ENCODE measurements around the gene PCNX2.
"Not testable (repeated sequence)": the region's sequence is repeated elsewhere in the genome, so short reads cannot be mapped to it uniquely, and the experiment has no call there.

The PCNX2 gene

GRCh38 chr1:233140974-233141373 is 154.6 kb downstream of the PCNX2 start:
- no peak for DNase-seq

DNA sequence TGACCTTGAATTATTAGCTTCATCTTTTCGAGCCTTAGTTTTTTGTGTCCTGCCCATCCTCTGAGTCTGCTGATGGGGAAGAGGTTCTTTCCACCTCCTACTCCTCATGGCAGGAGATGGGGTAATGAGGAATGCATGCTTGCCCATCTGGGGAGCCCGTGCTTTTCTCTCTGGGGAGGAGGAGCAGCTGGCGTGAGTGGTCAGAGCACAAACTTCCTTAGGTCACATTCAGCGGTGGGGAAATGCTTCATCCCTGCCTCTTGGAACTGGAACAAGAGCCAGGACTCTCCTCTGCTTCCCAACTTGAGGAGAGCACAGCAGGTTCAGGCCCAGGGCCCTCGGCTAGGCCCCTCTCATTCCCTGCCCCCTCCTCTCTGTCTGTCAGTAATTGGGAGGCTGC is 155.0 kb downstream of the PCNX2 start:
- no peak for DNase-seq

GRCh38 chr1:233138788-233139585 is 156.5 kb downstream of the PCNX2 start:
- DNase-seq = no peak

DNA sequence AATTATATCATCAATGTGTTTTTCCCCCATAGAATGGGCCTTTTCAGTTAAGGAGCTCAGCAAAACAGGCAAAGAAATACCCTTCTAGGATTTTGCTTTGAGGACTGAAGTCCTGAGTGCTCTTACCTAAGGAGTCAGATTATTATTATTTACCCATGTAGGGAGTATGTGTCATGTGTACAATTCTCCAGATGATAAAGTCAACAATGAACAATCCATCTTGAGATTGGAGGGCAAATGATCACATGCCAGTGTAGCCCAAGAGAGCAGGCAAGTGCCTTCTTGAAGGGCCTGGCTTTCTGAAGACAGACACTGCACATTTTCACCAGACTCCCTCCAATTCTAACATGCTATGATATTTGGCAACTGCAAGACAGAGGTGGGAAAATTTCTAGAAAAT is 159.7 kb downstream of the PCNX2 start:
- DNase-seq = peak; percentile 10

DNA sequence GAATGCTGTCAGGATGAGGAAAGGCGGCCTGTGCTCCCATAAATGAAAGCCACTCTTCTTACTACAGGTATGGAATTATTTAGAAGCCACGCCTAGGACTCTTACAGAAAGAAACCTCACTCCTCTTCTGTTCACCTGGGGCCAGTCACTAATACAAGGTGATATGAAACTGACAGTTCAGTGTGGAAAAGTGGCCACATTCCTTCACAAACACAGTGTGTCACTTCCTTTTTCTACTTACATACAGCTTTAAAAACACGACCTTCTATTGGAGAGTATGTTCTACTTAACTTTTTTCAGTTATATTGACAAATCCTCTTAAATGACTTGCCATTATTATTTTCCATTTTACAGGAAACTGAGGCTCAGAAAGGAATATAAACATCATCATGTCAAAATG is 163.1 kb downstream of the PCNX2 start:
- no peak for DNase-seq

DNA sequence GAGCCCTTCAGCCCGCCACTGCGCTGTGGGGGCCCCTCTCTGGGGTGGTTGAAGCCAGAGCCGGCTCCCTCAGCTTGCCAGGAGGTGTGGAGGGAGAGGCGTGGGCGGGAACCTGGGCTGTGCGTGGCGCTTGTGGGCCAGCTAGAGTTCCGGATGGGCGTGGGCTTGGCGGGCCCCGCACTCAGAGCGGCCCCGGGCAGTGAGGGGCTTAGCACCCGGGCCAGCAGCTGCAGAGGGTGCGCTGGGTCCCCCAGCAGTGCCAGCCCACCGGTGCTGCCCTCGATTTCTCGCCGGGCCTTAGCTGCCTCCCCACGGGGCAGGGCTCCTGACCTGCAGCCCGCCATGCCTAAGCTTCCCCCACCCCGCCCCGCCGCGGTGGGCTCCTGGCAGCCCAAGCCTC is 166.5 kb downstream of the PCNX2 start:
- not testable (repeated sequence) for DNase-seq

GRCh38 chr1:233127157-233127556 is 168.4 kb downstream of the PCNX2 start:
- DNase-seq = no peak

GRCh38 chr1:233122779-233123178 is 172.7 kb downstream of the PCNX2 start:
- no peak for DNase-seq

- DNase-seq = no peak
These were observed 173.5 kb downstream of the PCNX2 start for GRCh38 chr1:233121947-233122559.

GRCh38 chr1:233114860-233115259 is 180.7 kb downstream of the PCNX2 start:
- peak; percentile 8 for DNase-seq

- peak; percentile 38 for DNase-seq
These were observed 181.4 kb downstream of the PCNX2 start for GRCh38 chr1:233114159-233114558.

DNA sequence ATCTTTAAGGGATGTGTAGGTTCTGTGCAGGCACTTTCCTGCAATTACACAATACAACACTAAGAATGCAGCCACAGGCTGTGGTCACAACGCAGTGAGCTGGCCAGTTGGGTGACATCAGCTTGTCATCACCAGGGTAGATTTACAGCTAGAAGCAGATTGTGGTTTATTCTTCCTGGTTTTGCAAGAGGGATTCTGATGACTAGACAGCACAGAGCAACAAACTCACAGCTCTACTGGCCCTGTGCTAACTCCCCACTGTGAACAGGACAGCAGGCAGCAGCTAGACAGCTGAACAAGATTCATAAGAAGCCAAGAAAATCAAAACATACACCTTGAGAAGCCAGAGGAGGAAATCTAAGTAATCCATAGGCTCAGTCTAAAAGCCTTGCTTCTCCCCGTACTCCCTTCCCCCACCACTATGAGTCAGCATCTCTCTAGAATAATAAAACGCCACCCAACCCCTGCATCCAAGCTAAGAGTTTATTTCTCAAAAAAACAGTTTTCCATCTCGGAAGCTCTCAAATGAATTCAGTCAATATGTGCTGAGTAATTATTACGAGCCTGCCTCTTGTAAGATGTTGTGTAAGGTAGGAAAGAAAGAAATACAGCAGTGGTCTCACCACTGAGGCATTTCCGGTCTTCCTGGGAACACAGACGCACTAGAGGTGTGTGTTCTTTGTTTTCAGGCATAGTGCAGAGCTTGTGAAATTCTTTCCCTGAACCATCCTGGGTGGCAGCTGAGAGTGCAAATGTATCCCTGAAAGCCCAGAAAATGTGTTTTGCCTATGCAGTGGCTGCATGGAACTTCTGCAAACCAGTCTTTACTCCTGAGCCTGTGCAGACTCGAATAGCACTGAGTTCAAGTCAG is 182.3 kb downstream of the PCNX2 start:
- peak; percentile 95 for DNase-seq

DNA sequence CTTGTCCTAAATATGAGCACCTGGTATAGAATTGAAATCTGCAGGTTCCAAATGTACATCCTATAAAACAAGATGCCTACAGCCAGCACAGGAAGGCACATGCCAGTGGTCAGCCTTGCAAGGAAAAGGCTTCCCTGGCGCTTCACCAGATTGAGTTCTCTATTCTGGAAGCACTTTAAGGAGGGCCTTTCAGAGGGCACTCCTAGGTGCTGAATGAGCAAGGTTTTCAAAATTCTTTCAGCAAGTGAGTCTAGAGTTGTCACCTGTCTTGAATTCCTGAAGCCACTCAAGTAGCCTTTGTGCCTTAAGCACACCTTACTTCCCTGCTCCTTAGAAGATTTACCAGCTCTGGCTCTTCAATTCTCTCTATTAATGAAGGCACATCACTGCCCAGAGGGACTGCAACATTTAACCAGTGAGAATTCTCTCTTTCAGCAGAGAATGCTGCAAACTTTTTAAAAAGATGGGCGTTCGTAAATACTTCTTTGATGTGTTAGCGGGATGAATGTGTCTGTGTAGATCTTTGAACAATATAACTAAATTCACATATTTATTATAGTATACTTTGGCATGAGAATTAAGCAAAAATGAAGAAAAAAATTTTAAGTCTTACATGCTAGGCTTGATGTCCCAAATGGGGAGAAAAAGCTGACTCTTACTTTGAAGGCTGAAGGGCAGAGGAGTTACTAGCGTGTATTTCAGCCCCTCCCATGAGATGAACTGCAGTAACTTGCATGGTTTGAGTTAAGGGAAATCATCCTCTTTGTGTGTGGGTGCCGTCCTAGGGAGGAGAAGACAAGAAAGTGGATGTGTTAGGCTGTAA is 183.1 kb downstream of the PCNX2 start:
- no peak for DNase-seq

GRCh38 chr1:233111731-233112130 is 183.8 kb downstream of the PCNX2 start:
- DNase-seq = no peak

- no peak for DNase-seq
These were observed 186.4 kb downstream of the PCNX2 start for GRCh38 chr1:233109096-233109495.

GRCh38 chr1:233107716-233108130 is 187.8 kb downstream of the PCNX2 start:
- peak; percentile 11 for DNase-seq

DNA sequence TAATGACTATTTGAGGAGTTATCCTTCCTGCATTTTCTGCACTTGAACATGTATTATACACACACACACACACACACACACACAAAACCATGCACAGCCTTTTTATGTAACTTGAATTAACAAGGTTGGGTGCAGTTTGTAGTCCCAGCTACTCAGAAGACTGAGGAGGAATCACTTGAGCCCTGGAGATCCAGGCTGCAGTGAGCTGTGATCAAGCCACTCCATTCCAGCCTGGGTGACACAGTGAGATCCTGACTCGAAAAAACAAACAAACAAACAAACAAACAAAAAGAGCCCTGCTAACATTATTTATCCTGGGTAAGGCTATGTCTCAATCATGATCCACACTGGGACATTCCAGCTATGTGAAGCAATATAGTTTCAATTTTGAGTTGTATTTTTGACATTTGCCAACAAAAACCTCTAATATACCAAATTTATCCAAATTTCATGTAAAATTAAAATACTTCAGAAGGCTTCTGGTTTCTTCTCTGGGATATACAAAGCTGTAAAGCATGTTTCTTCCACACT is 188.3 kb downstream of the PCNX2 start:
- no peak for DNase-seq

DNA sequence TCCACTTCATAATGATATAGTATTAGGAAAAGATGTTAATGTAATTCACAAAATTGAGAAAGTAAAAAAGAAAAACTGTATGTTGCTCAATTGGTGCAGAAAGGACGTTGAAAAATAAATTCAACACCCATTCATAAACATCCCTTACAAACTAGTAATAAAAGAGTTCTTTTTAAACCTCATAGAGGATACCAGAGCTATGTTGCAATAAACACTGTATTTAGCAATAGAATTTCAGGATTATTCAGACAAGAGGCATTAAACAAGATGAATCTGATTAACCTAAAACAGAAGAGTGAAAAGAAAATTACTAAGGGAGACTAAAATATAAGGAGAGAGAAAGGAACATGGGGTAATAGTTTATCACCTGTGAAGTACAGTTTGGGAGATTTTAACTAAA is 190.3 kb downstream of the PCNX2 start:
- DNase-seq = no peak

GRCh38 chr1:233102341-233102740 is 193.2 kb downstream of the PCNX2 start:
- DNase-seq = no peak

GRCh38 chr1:233097959-233098580 is 197.5 kb downstream of the PCNX2 start:
- DNase-seq = no peak

- DNase-seq = no peak
These were observed 198.0 kb downstream of the PCNX2 start for GRCh38 chr1:233097546-233097945.

DNA sequence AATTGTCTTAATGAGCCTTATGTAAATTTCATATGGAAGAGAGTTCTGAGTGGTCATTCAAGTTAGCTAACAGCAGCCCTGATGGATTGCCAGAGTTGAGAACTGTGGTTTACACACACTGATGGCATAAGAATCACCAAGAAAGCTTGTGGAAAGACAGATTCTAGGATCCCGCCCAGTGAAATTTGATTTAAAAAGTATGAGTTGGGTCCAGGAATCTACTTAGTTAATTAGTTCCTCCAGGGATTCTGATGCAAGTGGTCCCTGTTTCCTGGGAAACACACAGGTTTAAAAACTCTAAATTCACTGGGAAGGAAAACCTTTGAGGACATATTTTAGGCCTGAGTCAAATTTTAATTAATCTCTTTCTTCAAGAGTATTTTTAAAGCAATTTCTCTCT is 200.8 kb downstream of the PCNX2 start:
- no peak for DNase-seq

Measured in DMS53 (cell line).